Femur (tissue), 1 donor: ENCODE results near the gene OLA1.

Experiments
- DNase-seq: peaks from one replicate; pipeline ENCODE4 v3.0.0-alpha.2; 2017

Gene OLA1

DNA sequence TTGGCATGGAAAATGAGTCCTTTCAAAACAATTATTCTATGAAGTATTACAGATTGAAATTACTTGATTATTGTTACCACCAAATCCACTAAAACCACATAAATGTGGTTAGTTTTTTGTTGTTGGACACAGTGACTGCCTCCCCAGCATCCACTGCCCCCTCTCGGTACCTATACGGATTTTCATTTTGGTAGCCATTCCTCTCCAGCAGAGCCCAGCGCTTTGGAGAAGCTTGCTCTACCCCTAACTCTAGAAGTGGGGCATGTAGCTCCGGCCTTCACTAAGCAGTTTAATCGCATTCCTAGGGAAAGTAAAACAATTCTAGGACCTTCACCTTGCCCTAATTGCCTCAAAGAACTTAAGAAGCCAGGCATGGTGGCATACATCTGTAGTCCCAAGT, 24.2 kb downstream of the OLA1 start:
- no peak for DNase-seq

DNA sequence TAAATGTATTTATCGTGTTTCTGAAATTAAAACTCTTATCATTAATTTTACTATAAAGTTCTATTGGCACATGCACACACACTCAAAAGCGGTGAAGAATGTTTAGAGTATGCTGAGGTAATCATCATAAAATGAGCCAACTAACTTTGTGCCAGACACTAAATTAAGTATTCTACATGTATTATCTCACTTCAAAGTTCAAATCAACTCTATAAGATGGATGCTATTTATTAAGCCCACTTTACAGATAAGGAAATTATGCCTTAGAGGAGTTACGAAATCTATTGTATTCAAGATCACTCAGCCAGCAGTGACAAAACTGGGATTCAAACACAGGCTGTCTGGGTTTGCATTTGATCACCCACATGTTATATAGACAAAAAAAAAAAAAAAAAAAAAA, 24.9 kb downstream of the OLA1 start:
- no peak for DNase-seq

GRCh38 chr2:174222154-174222553, 26.2 kb downstream of the OLA1 start:
- no peak for DNase-seq

DNA sequence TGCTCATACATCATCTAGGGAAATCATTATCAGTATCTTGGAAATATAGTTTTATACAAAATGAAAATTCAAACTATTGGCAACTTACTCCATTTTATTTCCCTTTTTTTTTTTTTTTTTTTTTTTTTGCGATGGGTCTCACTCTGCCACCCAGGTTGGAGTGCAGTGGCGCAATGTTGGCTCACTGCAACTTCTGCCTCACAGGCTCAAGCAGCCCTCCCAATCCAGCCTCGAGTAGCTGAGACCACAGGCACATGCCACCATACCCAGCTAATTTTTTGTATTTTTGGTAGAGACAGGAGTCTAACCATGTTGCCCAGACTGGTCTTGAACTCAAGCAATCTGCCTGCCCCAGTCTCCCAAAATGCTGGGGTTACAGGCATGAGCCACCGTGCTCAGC, 29.0 kb downstream of the OLA1 start:
- no peak for DNase-seq

GRCh38 chr2:174218773-174219172, 29.6 kb downstream of the OLA1 start:
- no peak for DNase-seq

DNA sequence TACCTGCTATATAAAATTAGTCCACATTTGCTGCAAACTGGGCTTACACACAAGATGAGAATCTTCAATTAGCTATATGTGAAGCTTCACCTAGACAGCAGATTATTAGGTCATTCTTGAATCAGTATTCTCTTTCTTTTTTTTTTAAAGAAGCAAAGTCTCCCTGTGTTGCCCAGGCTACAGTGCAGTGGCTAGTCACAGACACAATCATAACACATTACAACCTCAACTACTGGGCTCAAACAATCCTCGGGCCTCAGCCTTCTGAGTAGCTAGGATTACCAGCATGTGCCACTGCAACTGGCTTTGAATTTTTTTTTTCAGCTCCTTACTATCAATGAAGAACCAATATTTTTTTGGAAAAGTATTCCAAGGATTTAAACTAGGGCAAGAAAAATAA, 30.5 kb downstream of the OLA1 start:
- no peak for DNase-seq

DNA sequence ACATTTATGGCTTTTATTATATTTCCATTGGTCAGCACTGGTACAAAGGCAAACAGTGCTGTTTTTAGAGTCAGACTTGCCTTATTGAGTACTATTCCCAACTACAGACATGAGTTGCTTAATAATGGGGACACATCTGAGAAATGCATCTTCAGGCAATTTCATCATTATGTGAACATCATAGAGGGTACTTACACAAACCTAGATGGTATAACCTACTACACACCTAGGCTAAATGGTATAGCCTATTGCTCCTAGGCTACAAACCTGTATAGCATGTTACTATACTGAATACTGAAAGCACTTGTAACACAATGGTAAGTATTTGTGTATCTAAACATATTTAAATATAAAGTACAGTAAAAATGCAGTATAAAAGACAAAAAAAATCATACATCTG, 36.4 kb downstream of the OLA1 start:
- DNase-seq, result no peak

- DNase-seq, result no peak
These were observed 37.5 kb downstream of the OLA1 start for GRCh38 chr2:174210862-174211261.

DNA sequence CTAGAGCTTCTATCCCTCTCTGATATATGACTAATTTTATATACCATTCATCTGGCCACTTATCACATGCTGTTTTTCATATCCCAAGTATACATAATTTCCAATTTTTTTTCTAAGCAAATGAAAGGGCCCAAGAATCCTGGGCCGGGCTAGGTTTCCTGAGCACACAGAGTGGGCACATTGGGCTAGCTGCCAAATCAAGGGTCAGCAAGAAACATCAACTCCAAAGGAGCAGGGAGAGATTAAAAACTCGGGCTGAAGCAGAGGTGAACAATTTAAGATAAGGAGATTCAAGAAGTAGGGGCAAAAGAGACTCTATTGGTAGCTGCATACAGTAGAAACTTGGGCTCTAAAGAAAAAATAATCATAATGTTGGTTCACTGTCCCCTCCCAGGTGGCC, 39.0 kb downstream of the OLA1 start:
- DNase-seq, result no peak

DNA sequence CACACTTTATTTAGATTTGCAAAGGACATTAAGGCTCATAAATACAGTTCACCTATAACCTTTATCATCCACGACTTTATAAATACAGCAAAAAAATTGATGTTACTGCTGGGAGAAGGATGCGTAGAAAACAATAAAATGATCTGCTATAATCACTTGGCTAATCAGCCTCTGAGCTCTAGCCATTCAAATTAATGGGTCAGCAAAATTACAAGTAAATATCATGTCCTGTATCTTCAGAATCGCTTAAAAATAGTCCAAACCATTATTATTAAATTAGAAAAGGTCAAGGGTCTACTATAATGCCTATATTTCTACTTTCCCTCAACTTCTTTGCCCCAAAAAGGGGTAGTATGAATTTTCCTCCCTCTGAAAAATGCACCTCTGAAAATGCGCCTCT, 40.3 kb downstream of the OLA1 start:
- no peak for DNase-seq

DNA sequence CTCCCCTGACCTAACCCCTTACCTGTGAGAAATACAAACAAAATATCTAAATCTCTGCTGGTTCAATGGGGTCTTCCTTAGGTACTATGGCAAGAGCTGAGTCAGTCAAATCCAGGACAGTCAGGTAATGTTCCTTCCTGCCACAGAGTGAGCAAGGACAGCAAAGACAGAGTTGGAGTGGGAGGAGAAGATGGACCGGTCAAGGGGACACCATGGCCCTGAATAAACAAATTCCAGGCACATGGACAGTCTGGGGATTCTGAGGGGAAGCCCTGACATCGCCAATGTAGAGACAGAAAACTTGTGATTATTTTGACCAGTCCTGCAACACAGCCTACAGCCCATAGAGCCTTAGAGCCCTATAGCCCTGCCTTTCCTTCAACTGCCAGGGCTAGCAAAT, 42.8 kb downstream of the OLA1 start:
- no peak for DNase-seq

GRCh38 chr2:174202188-174202587, 46.1 kb downstream of the OLA1 start:
- no peak for DNase-seq

GRCh38 chr2:174198846-174199564, 49.3 kb downstream of the OLA1 start:
- DNase-seq, result no peak

DNA sequence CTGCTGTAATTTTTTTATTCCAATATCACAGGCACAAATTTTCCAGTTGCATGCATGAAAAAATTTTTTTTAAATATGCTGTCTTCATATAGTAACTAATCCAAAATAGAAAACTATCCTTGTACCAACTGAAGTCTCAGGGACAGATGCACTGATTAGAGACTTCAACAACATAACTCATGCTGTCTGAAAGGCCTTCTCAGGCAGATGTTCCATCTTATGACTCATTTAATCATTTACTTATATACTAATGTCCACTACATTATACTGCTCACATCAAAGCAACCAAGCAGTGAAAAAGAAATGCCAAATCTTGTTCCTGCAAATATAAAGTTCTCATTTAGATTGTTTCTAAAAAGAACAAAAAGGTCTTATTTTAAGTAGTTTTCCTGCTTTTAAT, 53.1 kb downstream of the OLA1 start:
- no peak for DNase-seq

- DNase-seq, result no peak
These were observed 54.6 kb downstream of the OLA1 start for GRCh38 chr2:174193737-174194136.

DNA sequence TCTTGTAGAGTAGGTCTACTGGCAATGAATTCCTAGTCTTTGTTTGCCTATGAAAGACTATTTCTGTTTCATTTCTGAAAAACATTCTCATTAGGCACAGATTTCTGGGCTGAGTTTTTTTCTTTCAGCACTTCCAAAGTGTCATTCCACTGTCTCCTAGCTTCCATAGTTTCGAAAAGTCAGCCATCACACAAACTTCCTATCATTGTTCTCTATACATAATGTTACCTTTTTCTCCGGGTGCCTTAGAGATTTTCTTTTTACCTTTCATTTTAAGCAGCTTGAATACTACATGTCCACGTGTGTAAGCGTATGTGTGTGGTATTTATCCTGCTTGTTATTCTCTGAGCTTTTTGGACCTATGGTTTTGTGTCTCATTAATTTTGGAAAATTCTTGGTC, 55.7 kb downstream of the OLA1 start:
- no peak for DNase-seq

DNA sequence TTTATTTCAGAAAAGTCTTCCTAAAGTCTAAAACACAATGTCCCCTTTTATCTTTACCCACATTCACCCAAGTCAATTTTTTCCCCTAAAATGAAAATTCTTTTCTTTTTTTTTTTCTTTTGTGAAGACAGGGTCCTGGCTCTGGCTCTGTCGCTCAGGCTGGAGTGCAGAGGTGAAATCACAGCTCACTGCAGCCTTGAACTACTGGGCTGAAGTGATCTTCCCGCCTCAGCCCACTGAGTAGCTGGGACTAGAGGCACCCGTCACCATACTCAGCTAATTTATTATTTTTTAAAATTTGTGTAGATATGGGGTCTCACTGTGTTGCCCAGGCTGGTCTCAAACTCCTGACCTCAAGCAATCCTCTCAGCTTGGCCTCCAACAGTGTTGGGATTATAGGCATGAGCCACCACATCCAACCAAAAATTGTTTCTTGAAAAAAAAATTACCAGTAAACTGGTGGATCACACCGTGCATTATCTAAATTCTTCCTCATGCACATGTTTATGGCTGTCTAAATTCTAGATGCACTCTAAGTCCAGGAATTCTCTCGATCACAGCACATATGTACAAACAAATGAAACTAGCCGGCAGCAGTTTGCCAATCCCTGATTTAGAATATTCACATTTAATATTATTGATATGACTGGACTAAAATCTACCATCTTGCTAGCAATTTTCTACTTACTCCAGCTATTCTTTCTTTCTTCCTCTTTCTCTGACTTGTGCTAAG, 56.8 kb downstream of the OLA1 start:
- DNase-seq, result no peak

DNA sequence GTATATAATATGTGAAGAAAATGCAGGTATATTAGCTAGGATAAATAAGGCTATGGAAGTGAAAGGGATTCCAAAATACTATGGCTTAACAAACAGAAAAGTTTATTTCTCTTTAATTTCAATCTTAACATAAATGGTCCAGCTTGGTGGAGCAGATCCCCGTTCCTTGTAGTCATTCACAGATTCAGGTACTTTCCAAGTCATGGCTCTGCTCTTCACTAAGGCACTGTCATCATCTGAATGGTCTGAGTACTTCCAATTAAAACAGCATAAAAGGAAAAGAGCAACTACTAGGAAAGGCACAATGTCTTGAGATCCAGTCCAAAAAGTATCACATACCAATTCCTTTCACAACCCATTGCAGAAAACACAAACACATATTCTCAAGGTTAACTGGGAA, 63.4 kb downstream of the OLA1 start:
- no peak for DNase-seq

GRCh38 chr2:174184504-174184903, 63.8 kb downstream of the OLA1 start:
- no peak for DNase-seq

- DNase-seq, result no peak
These were observed 65.3 kb downstream of the OLA1 start for GRCh38 chr2:174183076-174183475.

- DNase-seq, result no peak
These were observed 67.0 kb downstream of the OLA1 start for GRCh38 chr2:174181368-174181767.

DNA sequence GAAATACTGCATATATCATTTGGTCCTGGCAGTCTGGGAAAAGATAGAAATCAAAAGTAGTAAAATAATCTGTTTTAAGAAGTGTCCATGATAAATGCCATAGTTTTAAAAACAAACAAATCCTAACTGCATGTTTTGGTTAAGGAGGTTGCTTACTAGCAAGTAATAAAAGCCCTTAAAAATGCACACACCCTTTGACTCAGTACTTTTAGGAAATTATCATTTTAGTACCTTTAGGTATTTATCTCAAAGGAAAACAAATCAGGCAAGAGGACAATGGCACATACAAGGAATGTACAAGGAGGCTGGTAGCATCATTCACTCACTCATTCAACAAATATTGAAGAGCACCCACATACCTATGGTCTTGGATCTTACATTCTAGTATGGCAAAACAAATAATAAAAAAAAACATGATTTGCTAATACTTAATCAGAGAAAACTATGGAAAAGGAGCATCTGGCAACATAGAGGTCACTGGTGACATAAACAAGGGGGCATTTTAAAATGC, 67.6 kb downstream of the OLA1 start:
- DNase-seq, result no peak

- no peak for DNase-seq
These were observed 68.1 kb downstream of the OLA1 start for GRCh38 chr2:174180165-174180724.

DNA sequence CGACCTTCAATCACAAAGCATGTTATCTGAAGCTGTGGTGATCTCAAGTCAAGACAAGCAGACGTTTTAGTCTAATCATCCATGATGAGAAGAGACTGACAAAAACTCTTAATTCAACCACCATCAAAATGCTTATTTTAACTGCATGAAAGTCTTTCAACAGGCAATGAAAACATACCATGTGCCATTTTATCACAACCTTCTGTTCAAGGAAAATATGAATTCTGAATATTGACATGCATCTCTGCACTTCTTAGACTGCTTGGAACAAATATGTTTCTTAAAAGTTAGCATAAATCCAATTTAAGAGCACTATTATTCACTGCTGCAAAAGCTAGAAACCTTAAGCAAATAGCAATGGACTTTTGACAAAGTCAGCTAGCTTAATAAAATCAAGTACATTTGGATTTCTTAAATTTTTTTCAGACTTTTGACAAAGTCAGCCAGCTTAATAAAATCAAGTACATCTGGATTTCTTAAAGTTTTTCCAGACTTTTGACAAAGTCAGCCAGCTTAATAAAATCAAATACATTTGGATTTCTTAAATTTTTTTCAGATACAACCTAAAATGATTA, 70.9 kb downstream of the OLA1 start:
- no peak for DNase-seq
